Measurements from ENCODE around the gene PRSS23. TPM values are rescaled to one million over a fixed set of nuclear protein-coding genes. Genes with fewer than 3 reads are reported as not detected.

PRSS23 gene
- total RNA-seq, 1 donor from 2014 or later: 27.5 TPM

DNA sequence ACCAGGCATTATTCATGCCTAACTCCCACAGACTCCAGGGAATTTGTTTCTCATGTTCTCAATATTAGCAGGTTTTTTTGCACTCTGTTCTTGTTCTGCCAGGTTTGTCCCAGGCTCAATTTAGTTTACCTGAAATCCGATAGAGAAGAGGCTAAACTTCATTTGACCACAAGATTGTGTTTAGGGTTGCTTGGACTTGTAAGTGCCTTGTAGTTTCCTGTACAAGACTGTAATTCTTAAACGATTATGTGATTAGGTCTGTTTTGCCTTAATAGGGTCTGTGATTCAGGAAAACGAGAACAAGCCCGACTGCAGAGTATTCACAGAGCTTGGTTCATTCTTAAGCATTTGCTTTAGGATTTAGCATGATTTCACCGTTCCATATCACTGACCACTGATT is 1.8 kb downstream of the PRSS23 start:
- Mint-ChIP-seq H3K36me3 (ENCODE audit: low read depth) (no peaks in the 10 kb centered on the region), H3K4me3 (peak overlapping the region; percentile 89), H3K27ac (ENCODE audit: unreplicated experiment) (no peak overlapping the region), H3K27me3 (ENCODE audit: low read depth) (no peaks in the 10 kb centered on the region), H3K9me3 (no peaks in the 10 kb centered on the region), H3K4me1 (peaks cover 60% of the 10 kb centered on the region)
- no peak for DNase-seq (ENCODE audit: low read depth, low spot score)
- TF ChIP-seq, protein P1, sequence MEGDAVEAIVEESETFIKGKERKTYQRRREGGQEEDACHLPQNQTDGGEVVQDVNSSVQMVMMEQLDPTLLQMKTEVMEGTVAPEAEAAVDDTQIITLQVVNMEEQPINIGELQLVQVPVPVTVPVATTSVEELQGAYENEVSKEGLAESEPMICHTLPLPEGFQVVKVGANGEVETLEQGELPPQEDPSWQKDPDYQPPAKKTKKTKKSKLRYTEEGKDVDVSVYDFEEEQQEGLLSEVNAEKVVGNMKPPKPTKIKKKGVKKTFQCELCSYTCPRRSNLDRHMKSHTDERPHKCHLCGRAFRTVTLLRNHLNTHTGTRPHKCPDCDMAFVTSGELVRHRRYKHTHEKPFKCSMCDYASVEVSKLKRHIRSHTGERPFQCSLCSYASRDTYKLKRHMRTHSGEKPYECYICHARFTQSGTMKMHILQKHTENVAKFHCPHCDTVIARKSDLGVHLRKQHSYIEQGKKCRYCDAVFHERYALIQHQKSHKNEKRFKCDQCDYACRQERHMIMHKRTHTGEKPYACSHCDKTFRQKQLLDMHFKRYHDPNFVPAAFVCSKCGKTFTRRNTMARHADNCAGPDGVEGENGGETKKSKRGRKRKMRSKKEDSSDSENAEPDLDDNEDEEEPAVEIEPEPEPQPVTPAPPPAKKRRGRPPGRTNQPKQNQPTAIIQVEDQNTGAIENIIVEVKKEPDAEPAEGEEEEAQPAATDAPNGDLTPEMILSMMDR (conservative IDR thresholded peaks at IDR 0.05): no peak

GRCh38 chr11:86802601-86803051 is 2.3 kb downstream of the PRSS23 start:
- no peak overlapping the region for H3K27ac Mint-ChIP-seq (ENCODE audit: unreplicated experiment)
- no peaks in the 10 kb centered on the region for H3K9me3 Mint-ChIP-seq
- TF ChIP-seq, protein P1 (conservative IDR thresholded peaks at IDR 0.05): peak; percentile 72
- no peaks in the 10 kb centered on the region for H3K36me3 Mint-ChIP-seq (ENCODE audit: low read depth)
- H3K4me3 Mint-ChIP-seq: peak overlapping the region; percentile 89
- H3K27me3 Mint-ChIP-seq (ENCODE audit: low read depth): no peaks in the 10 kb centered on the region
- peaks cover 65% of the 10 kb centered on the region for H3K4me1 Mint-ChIP-seq
- no peak for DNase-seq (ENCODE audit: low read depth, low spot score)

- Mint-ChIP-seq H3K4me1 (peaks cover 67% of the 10 kb centered on the region), H3K27ac (ENCODE audit: unreplicated experiment) (no peak overlapping the region), H3K36me3 (ENCODE audit: low read depth) (peaks cover 1% of the 10 kb centered on the region), H3K27me3 (ENCODE audit: low read depth) (no peaks in the 10 kb centered on the region), H3K9me3 (no peaks in the 10 kb centered on the region), H3K4me3 (peak overlapping the region; percentile 89)
- TF ChIP-seq, protein P1 (conservative IDR thresholded peaks at IDR 0.05): no peak
- DNase-seq (ENCODE audit: low read depth, low spot score): no peak
These were observed 3.0 kb downstream of the PRSS23 start for GRCh38 chr11:86803136-86804045.

DNA sequence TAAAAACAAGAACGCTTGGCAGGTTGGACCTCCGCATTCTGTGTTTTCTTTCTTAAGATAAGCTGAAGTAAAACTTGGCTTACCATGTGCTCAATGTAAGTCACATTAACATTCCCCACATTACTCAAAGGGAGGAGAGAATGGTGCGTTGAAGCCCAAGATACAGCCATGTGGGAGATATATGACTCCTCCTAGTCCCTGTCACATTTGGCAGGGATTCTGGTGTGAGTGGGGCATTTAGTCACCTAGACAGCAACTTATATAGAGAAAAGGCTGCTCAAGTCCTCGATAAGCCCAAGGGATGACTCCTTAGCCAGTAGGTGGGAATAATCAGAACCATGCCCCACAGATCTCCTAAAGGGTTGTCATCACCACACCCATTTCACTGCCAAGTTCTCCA is 4.6 kb downstream of the PRSS23 start:
- no peak overlapping the region for H3K27ac Mint-ChIP-seq (ENCODE audit: unreplicated experiment)
- no peak overlapping the region for H3K4me3 Mint-ChIP-seq
- peaks cover 60% of the 10 kb centered on the region for H3K4me1 Mint-ChIP-seq

GRCh38 chr11:86805873-86806310 is 5.5 kb downstream of the PRSS23 start:
- no peaks in the 10 kb centered on the region for H3K9me3 Mint-ChIP-seq
- TF ChIP-seq, protein P1 (conservative IDR thresholded peaks at IDR 0.05): no peak
- no peak overlapping the region for H3K4me3 Mint-ChIP-seq
- no peak for DNase-seq (ENCODE audit: low read depth, low spot score)
- peaks cover 5% of the 10 kb centered on the region for H3K36me3 Mint-ChIP-seq (ENCODE audit: low read depth)
- H3K27me3 Mint-ChIP-seq (ENCODE audit: low read depth): no peaks in the 10 kb centered on the region
- no peak overlapping the region for H3K27ac Mint-ChIP-seq (ENCODE audit: unreplicated experiment)
- H3K4me1 Mint-ChIP-seq: peaks cover 63% of the 10 kb centered on the region

More for the DNA sequence above, 4.6 kb downstream of the PRSS23 start:
- H3K27me3 Mint-ChIP-seq (ENCODE audit: low read depth): no peaks in the 10 kb centered on the region
- H3K9me3 Mint-ChIP-seq: no peaks in the 10 kb centered on the region
- H3K36me3 Mint-ChIP-seq (ENCODE audit: low read depth): peaks cover 5% of the 10 kb centered on the region
- DNase-seq (ENCODE audit: low read depth, low spot score): no peak
- TF ChIP-seq, protein P1 (conservative IDR thresholded peaks at IDR 0.05): no peak
